ENCODE results near the gene RERE.

RERE gene

GRCh38 chr1:8817412-8818324 lies at the start of gene RERE:
Gene RERE, minus strand, starts transcription at chr1:8817640.
- peak; percentile 79 to 93 for DNase-seq

GRCh38 chr1:8866792-8867415 lies 49.5 kb upstream of the RERE start:
- no peak for DNase-seq

GRCh38 chr1:8866173-8866791 lies 48.8 kb upstream of the RERE start:
- DNase-seq, result no peak

GRCh38 chr1:8864713-8865344 lies 47.4 kb upstream of the RERE start:
- no peak for DNase-seq

- no peak for DNase-seq
Measured at GRCh38 chr1:8863794-8864233, 46.4 kb upstream of the RERE start.

- no peak for DNase-seq
Measured at GRCh38 chr1:8863138-8863537, 45.7 kb upstream of the RERE start.

GRCh38 chr1:8862528-8862927 lies 45.1 kb upstream of the RERE start:
- DNase-seq, result peak; percentile 8 to 19

- DNase-seq, result no peak
Measured at GRCh38 chr1:8860738-8861516, 43.5 kb upstream of the RERE start.

- peak in 1 of 2 experiments; percentile 21 for DNase-seq
Measured at GRCh38 chr1:8858888-8859706, 41.7 kb upstream of the RERE start.

- no peak for DNase-seq
Measured at GRCh38 chr1:8858112-8858668, 40.8 kb upstream of the RERE start.

GRCh38 chr1:8856689-8857412 lies 39.4 kb upstream of the RERE start:
- no peak for DNase-seq

GRCh38 chr1:8854240-8854639 lies 36.8 kb upstream of the RERE start:
- no peak for DNase-seq

- no peak for DNase-seq
Measured at GRCh38 chr1:8851060-8851459, 33.6 kb upstream of the RERE start.

- peak; percentile 70 to 78 for DNase-seq
Measured at GRCh38 chr1:8848663-8849386, 31.4 kb upstream of the RERE start.

- no peak for DNase-seq
Measured at GRCh38 chr1:8847990-8848389, 30.6 kb upstream of the RERE start.

GRCh38 chr1:8846263-8846662 lies 28.8 kb upstream of the RERE start:
- DNase-seq, result no peak

GRCh38 chr1:8845104-8846097 lies 28.0 kb upstream of the RERE start:
- DNase-seq, result no peak

- no peak for DNase-seq
Measured at GRCh38 chr1:8844501-8845006, 27.1 kb upstream of the RERE start.
